ENCODE measurements around the gene PHPT1. TPM values are rescaled to one million over a fixed set of nuclear protein-coding genes. Genes with fewer than 3 reads are reported as not detected.
A peak's percentile ranks its signal among the peaks of the same experiment; 100 is the strongest.

The PHPT1 gene
- total and polyA plus RNA-seq, 3 donors from 2014 or later: 134 to 146 (median 146) TPM

GRCh38 chr9:136848393-136849037, 694 bp upstream of the PHPT1 start:
- peak; percentile 40 for DNase-seq
- H3K4me3 ChIP-seq: peak overlapping the region; percentile 65 to 72
- no peaks in the 10 kb centered on the region for H3K36me3 ChIP-seq (ENCODE audit: low read depth, missing control alignments)
- WGBS, 2 donors: 0% methylated on average over 52 of the region's 53 CpGs; no CpG with 5 or more reads in 1 of the 2 donors
- intact Hi-C loops (cut with DNase I; ENCODE audit: low total_unique reads): no loop called here
- peaks cover 39% of the 10 kb centered on the region for H3K4me1 ChIP-seq
- no peaks in the 10 kb centered on the region for H3K9me3 ChIP-seq
- no peak for TF ChIP-seq POLR2A (IDR thresholded peaks at IDR 0.05)
- TF ChIP-seq CTCF (IDR thresholded peaks at IDR 0.05): no peak
- no peaks in the 10 kb centered on the region for H3K27me3 ChIP-seq
- H3K27ac ChIP-seq: peak overlapping the region; percentile 89 to 97

GRCh38 chr9:136849960-136850865, 1.0 kb downstream of the PHPT1 start:
- H3K4me1 ChIP-seq: peaks cover 33% of the 10 kb centered on the region
- H3K36me3 ChIP-seq (ENCODE audit: low read depth, missing control alignments): no peaks in the 10 kb centered on the region
- intact Hi-C loops (cut with DNase I; ENCODE audit: low total_unique reads): no loop called here

GRCh38 chr9:136850866-136851775, 1.9 kb downstream of the PHPT1 start:
- Histone ChIP-seq H3K4me1 (peaks cover 33% of the 10 kb centered on the region), H3K9me3 (no peaks in the 10 kb centered on the region), H3K36me3 (ENCODE audit: low read depth, missing control alignments) (no peaks in the 10 kb centered on the region), H3K27me3 (no peaks in the 10 kb centered on the region), H3K4me3 (no peak overlapping the region), H3K27ac (peak overlapping the region; percentile 50 to 89)
- TF ChIP-seq POLR2A (IDR thresholded peaks at IDR 0.05) (no peak), CTCF (IDR thresholded peaks at IDR 0.05) (no peak)
- 80 to 81% methylated on average over 7 to 23 of the region's 23 CpGs for WGBS, 2 donors
- no peak for DNase-seq
- intact Hi-C loops (cut with DNase I; ENCODE audit: low total_unique reads): no loop called here

More at GRCh38 chr9:136849960-136850865, 1.0 kb downstream of the PHPT1 start:
- Histone ChIP-seq H3K9me3 (no peaks in the 10 kb centered on the region), H3K27ac (peak overlapping the region; percentile 89 to 97), H3K27me3 (no peaks in the 10 kb centered on the region), H3K4me3 (peak overlapping the region; percentile 65 to 72)
- TF ChIP-seq POLR2A (IDR thresholded peaks at IDR 0.05): no peak
- no peak for TF ChIP-seq CTCF (IDR thresholded peaks at IDR 0.05)
- DNase-seq: no peak
- WGBS, 2 donors: 34 to 45% methylated on average over 21 to 43 of the region's 43 CpGs

GRCh38 chr9:136851941-136852663, 2.9 kb downstream of the PHPT1 start, which contains the start of gene MAMDC4:
TSS of gene MAMDC4 (plus strand) at chr9:136852346. CDS start at chr9:136852417, 71 bp downstream.
- peaks cover 32% of the 10 kb centered on the region for H3K4me1 ChIP-seq
- H3K27ac ChIP-seq: peak within 1 kb of the TSS; percentile 50 to 89
- H3K36me3 ChIP-seq (ENCODE audit: low read depth, missing control alignments): no peaks in the 10 kb centered on the region
- H3K9me3 ChIP-seq: no peaks in the 10 kb centered on the region
- no peaks in the 10 kb centered on the region for H3K27me3 ChIP-seq
- intact Hi-C loops (cut with DNase I; ENCODE audit: low total_unique reads): no loop called here
- no peak within 1 kb of the TSS for H3K4me3 ChIP-seq
- WGBS, 2 donors: 46% methylated on average over 23 of the region's 23 CpGs; no CpG with 5 or more reads in 1 of the 2 donors
- TF ChIP-seq POLR2A (IDR thresholded peaks at IDR 0.05): no peak
- TF ChIP-seq CTCF (IDR thresholded peaks at IDR 0.05): no peak
- peak; percentile 91 for DNase-seq
